ENCODE data around the gene CARD11.
"Not testable (repeated sequence)": the region's sequence is repeated elsewhere in the genome, so short reads cannot be mapped to it uniquely, and the experiment has no call there.

The CARD11 gene

GRCh38 chr7:3028071-3028757 is 15.5 kb downstream of the CARD11 start:
- Histone ChIP-seq H3K27ac (peak overlapping the region; percentile 68), H3K9me3 (ENCODE audit: severe bottlenecking) (no peaks in the 10 kb centered on the region), H3K27me3 (ENCODE audit: insufficient read depth, low read depth, severe bottlenecking) (no peaks in the 10 kb centered on the region), H3K36me3 (no peaks in the 10 kb centered on the region), H3K4me3 (ENCODE audit: low read depth, low read length) (no peak overlapping the region)
- TF ChIP-seq, protein P1, sequence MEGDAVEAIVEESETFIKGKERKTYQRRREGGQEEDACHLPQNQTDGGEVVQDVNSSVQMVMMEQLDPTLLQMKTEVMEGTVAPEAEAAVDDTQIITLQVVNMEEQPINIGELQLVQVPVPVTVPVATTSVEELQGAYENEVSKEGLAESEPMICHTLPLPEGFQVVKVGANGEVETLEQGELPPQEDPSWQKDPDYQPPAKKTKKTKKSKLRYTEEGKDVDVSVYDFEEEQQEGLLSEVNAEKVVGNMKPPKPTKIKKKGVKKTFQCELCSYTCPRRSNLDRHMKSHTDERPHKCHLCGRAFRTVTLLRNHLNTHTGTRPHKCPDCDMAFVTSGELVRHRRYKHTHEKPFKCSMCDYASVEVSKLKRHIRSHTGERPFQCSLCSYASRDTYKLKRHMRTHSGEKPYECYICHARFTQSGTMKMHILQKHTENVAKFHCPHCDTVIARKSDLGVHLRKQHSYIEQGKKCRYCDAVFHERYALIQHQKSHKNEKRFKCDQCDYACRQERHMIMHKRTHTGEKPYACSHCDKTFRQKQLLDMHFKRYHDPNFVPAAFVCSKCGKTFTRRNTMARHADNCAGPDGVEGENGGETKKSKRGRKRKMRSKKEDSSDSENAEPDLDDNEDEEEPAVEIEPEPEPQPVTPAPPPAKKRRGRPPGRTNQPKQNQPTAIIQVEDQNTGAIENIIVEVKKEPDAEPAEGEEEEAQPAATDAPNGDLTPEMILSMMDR (IDR thresholded peaks at IDR 0.05; ENCODE audit: low read depth, low read length): no peak
- DNase-seq: no peak

DNA sequence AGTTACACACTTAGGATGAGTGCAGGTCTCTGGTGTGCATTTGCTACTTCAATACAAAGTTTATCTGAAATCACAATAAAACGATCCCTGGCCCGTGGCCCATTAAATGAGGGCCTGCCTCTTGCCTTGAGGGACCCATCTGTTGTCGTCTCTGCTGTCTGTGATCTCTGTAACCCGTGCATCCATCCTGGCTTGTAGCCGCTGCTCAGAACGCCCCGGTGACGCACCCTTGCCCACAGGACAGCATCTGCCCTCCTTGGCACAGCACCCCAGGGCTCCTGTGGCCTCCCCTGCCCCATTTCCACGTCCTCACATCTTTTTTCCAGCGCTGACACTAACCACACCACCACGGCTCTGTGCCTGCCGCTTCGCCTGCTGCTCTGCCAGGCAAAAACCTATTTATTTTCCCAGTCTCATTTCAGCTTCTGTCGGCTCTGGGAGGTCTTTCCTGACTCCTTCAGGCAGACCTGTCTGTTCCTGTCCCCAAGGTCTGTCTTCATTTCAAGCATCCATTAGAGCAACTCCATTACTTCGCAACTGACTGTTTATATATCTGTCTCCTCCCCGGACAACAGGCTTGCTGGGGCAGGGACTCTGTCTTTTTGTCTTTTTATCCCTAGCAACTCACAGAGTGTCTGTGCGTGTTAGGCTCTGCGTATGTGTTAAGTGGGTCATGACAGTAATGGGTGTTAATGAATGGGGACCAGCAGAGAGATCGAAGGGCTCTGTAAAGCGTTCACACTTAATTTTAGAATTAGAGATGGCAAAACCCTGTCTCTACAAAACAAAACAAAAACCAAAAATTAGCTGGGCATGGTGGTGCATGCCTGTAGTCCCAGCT is 16.4 kb downstream of the CARD11 start:
- Histone ChIP-seq H3K27ac (no peak overlapping the region), H3K36me3 (no peaks in the 10 kb centered on the region), H3K27me3 (ENCODE audit: insufficient read depth, low read depth, severe bottlenecking) (no peaks in the 10 kb centered on the region), H3K4me3 (ENCODE audit: low read depth, low read length) (no peak overlapping the region), H3K9me3 (ENCODE audit: severe bottlenecking) (no peaks in the 10 kb centered on the region)
- DNase-seq: no peak
- TF ChIP-seq, protein P1 (IDR thresholded peaks at IDR 0.05; ENCODE audit: low read depth, low read length): no peak

- Histone ChIP-seq H3K9me3 (ENCODE audit: severe bottlenecking) (peaks cover 12% of the 10 kb centered on the region), H3K27me3 (ENCODE audit: insufficient read depth, low read depth, severe bottlenecking) (no peaks in the 10 kb centered on the region), H3K27ac (no peak overlapping the region), H3K4me3 (ENCODE audit: low read depth, low read length) (no peak overlapping the region), H3K36me3 (no peaks in the 10 kb centered on the region)
- TF ChIP-seq, protein P1 (IDR thresholded peaks at IDR 0.05; ENCODE audit: low read depth, low read length): no peak
- no peak for DNase-seq
Observed at GRCh38 chr7:3025616-3026015, 18.1 kb downstream of the CARD11 start.

- H3K36me3 ChIP-seq: no peaks in the 10 kb centered on the region
- H3K9me3 ChIP-seq (ENCODE audit: severe bottlenecking): peaks cover 24% of the 10 kb centered on the region
- no peak overlapping the region for H3K4me3 ChIP-seq (ENCODE audit: low read depth, low read length)
- H3K27ac ChIP-seq: no peak overlapping the region
- TF ChIP-seq, protein P1 (IDR thresholded peaks at IDR 0.05; ENCODE audit: low read depth, low read length): no peak
- H3K27me3 ChIP-seq (ENCODE audit: insufficient read depth, low read depth, severe bottlenecking): no peaks in the 10 kb centered on the region
- no peak for DNase-seq
Observed at GRCh38 chr7:3021825-3022224, 21.8 kb downstream of the CARD11 start.

GRCh38 chr7:3021224-3021623 is 22.4 kb downstream of the CARD11 start:
- H3K4me3 ChIP-seq (ENCODE audit: low read depth, low read length); H3K27ac ChIP-seq; DNase-seq; H3K27me3 ChIP-seq (ENCODE audit: insufficient read depth, low read depth, severe bottlenecking); H3K36me3 ChIP-seq: not testable (repeated sequence)
- peaks cover 24% of the 10 kb centered on the region for H3K9me3 ChIP-seq (ENCODE audit: severe bottlenecking)

DNA sequence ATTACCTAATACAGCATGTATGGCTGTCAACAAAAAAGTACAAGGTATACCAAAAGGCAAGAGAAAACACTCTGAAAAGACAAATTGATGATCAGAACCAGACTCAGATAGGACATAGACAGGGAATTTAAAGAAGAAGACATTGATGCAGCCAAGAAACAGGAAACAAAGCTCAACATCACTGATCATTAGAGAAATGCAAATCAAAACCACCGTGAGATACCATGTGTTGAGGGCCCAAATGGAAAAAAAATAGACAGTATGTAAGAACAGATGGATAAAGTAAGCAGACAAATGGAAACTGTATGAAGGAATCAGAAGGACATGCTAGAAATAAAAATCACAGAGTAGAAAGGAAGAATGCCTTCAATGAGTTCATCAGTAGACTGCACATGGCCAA is 23.3 kb downstream of the CARD11 start:
- TF ChIP-seq, protein P1 (IDR thresholded peaks at IDR 0.05; ENCODE audit: low read depth, low read length): no peak
- H3K9me3 ChIP-seq (ENCODE audit: severe bottlenecking): peaks cover 24% of the 10 kb centered on the region
- DNase-seq: no peak
- H3K4me3 ChIP-seq (ENCODE audit: low read depth, low read length): no peak overlapping the region
- no peaks in the 10 kb centered on the region for H3K36me3 ChIP-seq
- no peak overlapping the region for H3K27ac ChIP-seq
- H3K27me3 ChIP-seq (ENCODE audit: insufficient read depth, low read depth, severe bottlenecking): no peaks in the 10 kb centered on the region

All from WERI-Rb-1 (cell line).